ENCODE measurements around the gene ZNRF3. TPM values are rescaled to one million over a fixed set of nuclear protein-coding genes. Genes with fewer than 3 reads are reported as not detected.
A peak's percentile ranks its signal among the peaks of the same experiment; 100 is the strongest.
"Not testable (repeated sequence)": the region's sequence is repeated elsewhere in the genome, so short reads cannot be mapped to it uniquely, and the experiment has no call there.

Gene ZNRF3
- polyA plus RNA-seq, 1 of the 3 experiments (the other 2 are of a cell fraction) = 4.2 TPM

- TF ChIP-seq YY1 (IDR thresholded peaks at IDR 0.05; ENCODE audit: low read depth) (no peak), CTCF (IDR thresholded peaks at IDR 0.05) (no peak), FOXJ3 (CRISPR knock-in tag; IDR thresholded peaks at IDR 0.05) (no peak), CHD2 (IDR thresholded peaks at IDR 0.05; ENCODE audit: low read length, partially characterized antibody) (no peak)
Measured at GRCh38 chr22:29039148-29039547, 155.8 kb downstream of the ZNRF3 start (continued).

GRCh38 chr22:29039684-29040083 lies 156.3 kb downstream of the ZNRF3 start:
- POLR2A ChIA-PET = interaction anchor here (0.7 kb wide), 1 partner anchor 364 kb away, joined by 4 read pairs; no protein-coding TSS in a partner anchor
- not testable (repeated sequence) for H3K9me3 ChIP-seq; H3K9ac ChIP-seq; H4K20me1 ChIP-seq (ENCODE audit: insufficient read depth); H2AFZ ChIP-seq (ENCODE audit: low read depth); H3K27ac ChIP-seq (ENCODE audit: low read depth in 2 of 2, low read length in 1 of 2); H3K9me2 ChIP-seq; DNase-seq; H3K4me3 ChIP-seq (ENCODE audit: low read depth in 2 of 2, low read length in 1 of 2); H3K79me2 ChIP-seq (ENCODE audit: insufficient read depth); H3K27me3 ChIP-seq (ENCODE audit: insufficient read depth); H3K4me2 ChIP-seq; H3K36me3 ChIP-seq (replicated peaks in 1 of 2; ENCODE audit: control insufficient read depth in 1 of 2, insufficient read depth in 2 of 2, low read length in 1 of 2)
- CTCF ChIA-PET = interaction anchor here (0.8 to 6.5 kb wide), 19 partner anchors 10 to 439 kb away, joined by 3 to 100 read pairs (median 12); no protein-coding TSS in a partner anchor
- Histone ChIP-seq H3F3A (replicated peaks; ENCODE audit: insufficient read depth) (peaks cover 22% of the 10 kb centered on the region), H3K4me1 (ENCODE audit: control insufficient read depth in 1 of 2, insufficient read depth in 2 of 2, low read depth in 1 of 2, low read length in 1 of 2) (peaks cover 2 to 21% of the 10 kb centered on the region in 2 experiments; a peak in 3 of 4 replicates)
- 96% methylated on average over 4 of the region's 4 CpGs for WGBS (ENCODE audit: low lambda C conversion rate)

GRCh38 chr22:29040385-29041275 lies 157.3 kb downstream of the ZNRF3 start:
- DNase-seq = peak; percentile 73
- H3K27me3 ChIP-seq (ENCODE audit: insufficient read depth) = no peaks in the 10 kb centered on the region
- ChIA-PET CTCF (interaction anchor here (0.6 to 6.5 kb wide), 67 partner anchors 8 to 440 kb away, joined by 3 to 100 read pairs (median 4); partner anchors contain the start of genes C22orf31, XBP1 and ZNRF3), POLR2A (interaction anchor here (0.6 to 1.0 kb wide), 2 partner anchors 240 to 248 kb away, joined by 3 read pairs; partner anchors contain the start of gene XBP1)
- H3K4me1 ChIP-seq (ENCODE audit: control insufficient read depth in 1 of 2, insufficient read depth in 2 of 2, low read depth in 1 of 2, low read length in 1 of 2) = peaks cover 2 to 28% of the 10 kb centered on the region in 2 experiments; a peak in 3 of 4 replicates
- peak overlapping the region; percentile 46 for H3K9ac ChIP-seq
- no peaks in the 10 kb centered on the region for H4K20me1 ChIP-seq (ENCODE audit: insufficient read depth)
- H3K27ac ChIP-seq (ENCODE audit: low read depth in 2 of 2, low read length in 1 of 2) = peak overlapping the region in 1 of 2 experiments; percentile 80; a peak in 2 of 4 replicates
- no peak overlapping the region for H2AFZ ChIP-seq (ENCODE audit: low read depth)
- 0 out of 2 replicates have a peak, but pooled peaks cover 3% of the 10 kb centered on the region for H3K79me2 ChIP-seq (ENCODE audit: insufficient read depth)
- H3K4me2 ChIP-seq = peak overlapping the region; percentile 47
- 43% methylated on average over 9 of the region's 9 CpGs for WGBS (ENCODE audit: low lambda C conversion rate)
- peaks cover 31% of the 10 kb centered on the region for H3F3A ChIP-seq (replicated peaks; ENCODE audit: insufficient read depth)
- no peaks in the 10 kb centered on the region for H3K9me2 ChIP-seq
- H3K9me3 ChIP-seq = no peaks in the 10 kb centered on the region
- H3K4me3 ChIP-seq (ENCODE audit: low read depth in 2 of 2, low read length in 1 of 2) = no peak overlapping the region; a peak in 1 of 4 replicates
- no peaks in the 10 kb centered on the region for H3K36me3 ChIP-seq (replicated peaks in 1 of 2; ENCODE audit: control insufficient read depth in 1 of 2, insufficient read depth in 2 of 2, low read length in 1 of 2)
- peak; percentile 31; the same call in 1 of the 2 replicates for TF ChIP-seq NRF1 (IDR thresholded peaks at IDR 0.05; ENCODE audit: low read depth, low read length)
- TF ChIP-seq FOXJ3 (CRISPR knock-in tag; IDR thresholded peaks at IDR 0.05) = no peak
- no peak for TF ChIP-seq REST (IDR thresholded peaks at IDR 0.05; ENCODE audit: low read depth, low read length)
- TF ChIP-seq EZH2phosphoT487 (IDR thresholded peaks at IDR 0.05; ENCODE audit: borderline replicate concordance, low read depth) = no peak
- no peak for TF ChIP-seq USF1 (IDR thresholded peaks at IDR 0.05; ENCODE audit: borderline replicate concordance, low read depth)
- peak; percentile 14 for TF ChIP-seq CHD2 (IDR thresholded peaks at IDR 0.05; ENCODE audit: low read length, partially characterized antibody)
- no peak for TF ChIP-seq SIN3A (IDR thresholded peaks at IDR 0.05; ENCODE audit: borderline replicate concordance, low read depth, low read length)
- no peak for TF ChIP-seq YY1 (IDR thresholded peaks at IDR 0.05; ENCODE audit: low read depth)
- no peak for TF ChIP-seq GATA2 (CRISPR knock-in tag; IDR thresholded peaks at IDR 0.05)
- no peak for TF ChIP-seq ELF1 (IDR thresholded peaks at IDR 0.05)
- no peak for TF ChIP-seq TAF1 (IDR thresholded peaks at IDR 0.05; ENCODE audit: borderline replicate concordance, low read depth, low read length)
- no peak for TF ChIP-seq FOSL2 (IDR thresholded peaks at IDR 0.05; ENCODE audit: borderline replicate concordance, low read depth)
- no peak for TF ChIP-seq RXRA (IDR thresholded peaks at IDR 0.05; ENCODE audit: borderline replicate concordance, low read depth)
- TF ChIP-seq RFX5 (IDR thresholded peaks at IDR 0.05; ENCODE audit: low read length) = 0 out of 2 replicates have a peak, but pooled peaks have one; percentile 29

Data from SK-N-SH (cell line).